Liver (tissue), 9 donors: ENCODE data around the gene TPRG1L. TPM values are rescaled to one million over a fixed set of nuclear protein-coding genes. Genes with fewer than 3 reads are reported as not detected.

Source experiments
- DNase-seq: peaks from one replicate; pipeline ENCODE4 v3.0.0-alpha.2; 2017; ENCODE audit warnings: low spot score
- H3K27ac ChIP-seq, 2 donors: one replicate each; pipeline ENCODE4 v1.7.0; 2013; ENCODE audit warnings: inconsistent platforms in 2 of 2, low read length in 2 of 2, control low read depth in 1 of 2, low read depth in 1 of 2, mild to moderate bottlenecking in 1 of 2
- H3K27me3 ChIP-seq, 4 donors: one replicate each; pipeline versions ENCODE4 v1.6.1 to v1.7.0; 2013; ENCODE audit warnings: low read length in 3 of 4, inconsistent platforms in 1 of 4, mild to moderate bottlenecking in 1 of 4, moderate library complexity in 1 of 4; ENCODE audit not compliant: control insufficient read depth in 4 of 4, insufficient read depth in 4 of 4
- H3K36me3 ChIP-seq, 4 donors: one replicate each; pipeline versions ENCODE4 v1.6.1 to v1.7.0; 2013; ENCODE audit warnings: low read length in 3 of 4, mild to moderate bottlenecking in 3 of 4, low read depth in 1 of 4, moderate library complexity in 1 of 4; ENCODE audit not compliant: control insufficient read depth in 4 of 4, insufficient read depth in 3 of 4
- H3K4me1 ChIP-seq, 4 donors: one replicate each; pipeline versions ENCODE4 v1.6.1 to v1.7.0; 2013; ENCODE audit warnings: low read length in 3 of 4, mild to moderate bottlenecking in 3 of 4, moderate library complexity in 1 of 4; ENCODE audit not compliant: control insufficient read depth in 4 of 4, insufficient read depth in 4 of 4
- H3K4me3 ChIP-seq, 3 donors: one replicate each; pipeline versions ENCODE4 v1.6.1 to v1.7.0; 2013; ENCODE audit warnings: low read length in 3 of 3, control low read depth in 1 of 3, low read depth in 1 of 3, mild to moderate bottlenecking in 1 of 3
- H3K9ac ChIP-seq, 2 donors: one replicate each; pipeline ENCODE4 v1.7.0; 2013; ENCODE audit warnings: low read length in 2 of 2, mild to moderate bottlenecking in 2 of 2, moderate library complexity in 2 of 2, control low read depth in 1 of 2, low read depth in 1 of 2
- H3K9me3 ChIP-seq, 4 donors: one replicate each; pipeline versions ENCODE4 v1.6.1 to v1.7.0; 2013; ENCODE audit warnings: low read length in 3 of 4; ENCODE audit not compliant: control insufficient read depth in 4 of 4
- ATF3 ChIP-seq: IDR thresholded peaks from 2 replicates; pipeline ENCODE4 v1.6.1; 2016; ENCODE audit warnings: antibody characterized with exemption
- CTCF ChIP-seq: fragments of 150-350 bp; IDR thresholded peaks from 2 replicates; pipeline ENCODE4 v1.5.1; 2017; ENCODE audit warnings: improper control_type of control experiment, low read depth, low read length; ENCODE audit not compliant: missing input control
- EGR1 ChIP-seq, 2 donors: IDR thresholded peaks; 2 replicates each; pipeline ENCODE4 v1.6.1; 2016 to 2018; ENCODE audit warnings: antibody characterized with exemption in 2 of 2, low read depth in 2 of 2
- FOXA1 ChIP-seq: IDR thresholded peaks from 2 replicates; pipeline ENCODE4 v1.6.1; 2016; ENCODE audit warnings: antibody characterized with exemption
- FOXA2 ChIP-seq: IDR thresholded peaks from 2 replicates; pipeline ENCODE4 v1.6.1; 2016; ENCODE audit warnings: antibody characterized with exemption
- GABPA ChIP-seq, 2 donors: IDR thresholded peaks in 1 of 2; conservative IDR thresholded peaks in 1 of 2; 2 replicates each; pipeline ENCODE4 v1.6.1; 2016; ENCODE audit warnings: antibody characterized with exemption in 2 of 2, mild to moderate bottlenecking in 1 of 2, moderate library complexity in 1 of 2
- HNF4G ChIP-seq: IDR thresholded peaks from 2 replicates; pipeline ENCODE4 v1.6.1; 2016; ENCODE audit warnings: antibody characterized with exemption
- JUND ChIP-seq, 2 donors: IDR thresholded peaks; 2 replicates each; pipeline ENCODE4 v1.6.1; 2016; ENCODE audit warnings: antibody characterized with exemption in 2 of 2
- NR2F2 ChIP-seq: IDR thresholded peaks from 2 replicates; pipeline ENCODE4 v1.6.1; 2016; ENCODE audit warnings: antibody characterized with exemption
- RAD21 ChIP-seq, 2 donors: IDR thresholded peaks; 2 replicates each; pipeline ENCODE4 v1.6.1; 2016; ENCODE audit warnings: antibody characterized with exemption in 2 of 2, mild to moderate bottlenecking in 2 of 2
- SP1 ChIP-seq: IDR thresholded peaks from 2 replicates; pipeline ENCODE4 v1.6.1; 2018; ENCODE audit warnings: antibody characterized with exemption, mild to moderate bottlenecking
- TAF1 ChIP-seq: conservative IDR thresholded peaks from 2 replicates; pipeline ENCODE4 v1.6.1; 2016; ENCODE audit warnings: antibody characterized with exemption, mild to moderate bottlenecking
- YY1 ChIP-seq: IDR thresholded peaks from 2 replicates; pipeline ENCODE4 v1.6.1; 2016; ENCODE audit warnings: antibody characterized with exemption, mild to moderate bottlenecking
- WGBS: extraction: QIAGEN DNeasy Blood & Tissue Kit; methylation state at CpG from one replicate; pipeline ENCODE4 v1.1.7; 2013; 5-methylcytosine and 5-hydroxymethylcytosine counted together
- polyA plus RNA-seq, 2 donors: library from polyadenylated mRNA; stranded (reverse) in 1 of 2; unstranded in 1 of 2; fragments of 200-250 nt in 1 of 2; fragments of >200 nt in 1 of 2; fragmentation: Nextera tagmentation in 1 of 2; extraction: Ambion mirVana in 1 of 2; gene quantifications; one replicate each; pipeline versions ENCODE4 v1.2.1 to v1.2.3, GENCODE V29; 2013 to 2015
- total RNA-seq, 2 donors: library from RNA; depleted of rRNA; stranded (reverse); fragments of >200 nt; gene quantifications; one replicate each; pipeline ENCODE4 v1.2.3, GENCODE V29; 2014
- TF ChIP-seq, protein P1 (sequence below): IDR thresholded peaks from 2 replicates; pipeline ENCODE4 v1.6.1; 2016; ENCODE audit warnings: antibody characterized with exemption, mild to moderate bottlenecking
- TF ChIP-seq, protein P2 (sequence below): IDR thresholded peaks from 2 replicates; pipeline ENCODE4 v1.6.1; 2016; ENCODE audit warnings: antibody characterized with exemption
- donor health status: healthy.
- donor health status: healthy.
- donor health status: healthy.
- donor health status: healthy.
- donor health status: healthy.

The TPRG1L gene
- total and polyA plus RNA-seq, 4 donors = 29.3 to 51.0 (median 43.9) TPM

DNA sequence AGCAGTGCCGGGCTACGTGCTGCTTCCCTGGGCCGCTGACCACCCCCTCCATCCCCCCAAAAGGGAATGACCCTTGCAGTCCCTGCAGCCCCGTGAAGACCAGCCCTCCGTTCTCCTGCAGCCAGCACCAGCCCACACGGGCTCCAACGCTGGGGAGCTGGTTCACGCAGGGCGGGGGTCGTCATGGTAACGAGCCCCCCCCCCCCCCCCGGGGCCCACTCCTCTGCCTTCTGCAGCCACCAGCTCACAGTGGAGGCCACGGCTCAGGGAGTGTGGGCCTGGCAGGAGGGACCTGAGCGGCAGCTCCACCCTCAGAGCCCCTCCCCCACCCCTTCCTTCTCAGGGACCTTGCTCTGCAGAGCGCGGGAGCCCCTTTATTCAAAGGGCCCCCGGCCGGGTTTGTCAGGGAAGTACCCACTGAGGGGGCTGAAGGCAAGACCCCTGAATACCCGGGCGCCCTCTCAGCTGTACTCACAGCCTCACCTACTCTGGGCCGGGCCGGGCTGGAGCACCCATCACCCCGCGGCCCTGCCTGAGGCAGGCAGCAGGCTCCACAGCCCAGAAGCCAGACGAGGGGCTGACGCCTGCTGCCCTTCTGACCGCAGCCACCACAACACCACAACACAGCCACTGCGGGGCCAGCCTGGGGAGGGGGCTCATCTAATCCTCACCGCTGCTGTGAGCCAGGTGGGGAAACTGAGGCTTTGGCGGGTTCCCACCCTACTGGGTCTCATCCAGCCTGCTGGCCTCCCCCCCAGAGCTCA is 26.1 kb upstream of the TPRG1L start:
- no peak for DNase-seq
- Histone ChIP-seq H3K36me3 (no peaks in the 10 kb centered on the region), H3K27ac (no peak overlapping the region), H3K4me1 (peaks cover 0 to 7% (median 0%) of the 10 kb centered on the region in 4 donors), H3K9ac (no peak overlapping the region), H3K4me3 (no peak overlapping the region), H3K27me3 (no peaks in the 10 kb centered on the region), H3K9me3 (no peaks in the 10 kb centered on the region)
- WGBS = 45% methylated on average over 30 of the region's 30 CpGs
- TF ChIP-seq CTCF (no peak), FOXA2 (no peak), SP1 (no peak), NR2F2 (no peak), RAD21 (IDR thresholded peaks at IDR 0.05) (no peak), HNF4G (no peak), GABPA (IDR thresholded peaks at IDR 0.05 in 1 of 2, conservative IDR thresholded peaks at IDR 0.05 in 1 of 2) (no peak), JUND (IDR thresholded peaks at IDR 0.05) (no peak)
- TF ChIP-seq, protein P1, sequence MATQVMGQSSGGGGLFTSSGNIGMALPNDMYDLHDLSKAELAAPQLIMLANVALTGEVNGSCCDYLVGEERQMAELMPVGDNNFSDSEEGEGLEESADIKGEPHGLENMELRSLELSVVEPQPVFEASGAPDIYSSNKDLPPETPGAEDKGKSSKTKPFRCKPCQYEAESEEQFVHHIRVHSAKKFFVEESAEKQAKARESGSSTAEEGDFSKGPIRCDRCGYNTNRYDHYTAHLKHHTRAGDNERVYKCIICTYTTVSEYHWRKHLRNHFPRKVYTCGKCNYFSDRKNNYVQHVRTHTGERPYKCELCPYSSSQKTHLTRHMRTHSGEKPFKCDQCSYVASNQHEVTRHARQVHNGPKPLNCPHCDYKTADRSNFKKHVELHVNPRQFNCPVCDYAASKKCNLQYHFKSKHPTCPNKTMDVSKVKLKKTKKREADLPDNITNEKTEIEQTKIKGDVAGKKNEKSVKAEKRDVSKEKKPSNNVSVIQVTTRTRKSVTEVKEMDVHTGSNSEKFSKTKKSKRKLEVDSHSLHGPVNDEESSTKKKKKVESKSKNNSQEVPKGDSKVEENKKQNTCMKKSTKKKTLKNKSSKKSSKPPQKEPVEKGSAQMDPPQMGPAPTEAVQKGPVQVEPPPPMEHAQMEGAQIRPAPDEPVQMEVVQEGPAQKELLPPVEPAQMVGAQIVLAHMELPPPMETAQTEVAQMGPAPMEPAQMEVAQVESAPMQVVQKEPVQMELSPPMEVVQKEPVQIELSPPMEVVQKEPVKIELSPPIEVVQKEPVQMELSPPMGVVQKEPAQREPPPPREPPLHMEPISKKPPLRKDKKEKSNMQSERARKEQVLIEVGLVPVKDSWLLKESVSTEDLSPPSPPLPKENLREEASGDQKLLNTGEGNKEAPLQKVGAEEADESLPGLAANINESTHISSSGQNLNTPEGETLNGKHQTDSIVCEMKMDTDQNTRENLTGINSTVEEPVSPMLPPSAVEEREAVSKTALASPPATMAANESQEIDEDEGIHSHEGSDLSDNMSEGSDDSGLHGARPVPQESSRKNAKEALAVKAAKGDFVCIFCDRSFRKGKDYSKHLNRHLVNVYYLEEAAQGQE = no peak

DNA sequence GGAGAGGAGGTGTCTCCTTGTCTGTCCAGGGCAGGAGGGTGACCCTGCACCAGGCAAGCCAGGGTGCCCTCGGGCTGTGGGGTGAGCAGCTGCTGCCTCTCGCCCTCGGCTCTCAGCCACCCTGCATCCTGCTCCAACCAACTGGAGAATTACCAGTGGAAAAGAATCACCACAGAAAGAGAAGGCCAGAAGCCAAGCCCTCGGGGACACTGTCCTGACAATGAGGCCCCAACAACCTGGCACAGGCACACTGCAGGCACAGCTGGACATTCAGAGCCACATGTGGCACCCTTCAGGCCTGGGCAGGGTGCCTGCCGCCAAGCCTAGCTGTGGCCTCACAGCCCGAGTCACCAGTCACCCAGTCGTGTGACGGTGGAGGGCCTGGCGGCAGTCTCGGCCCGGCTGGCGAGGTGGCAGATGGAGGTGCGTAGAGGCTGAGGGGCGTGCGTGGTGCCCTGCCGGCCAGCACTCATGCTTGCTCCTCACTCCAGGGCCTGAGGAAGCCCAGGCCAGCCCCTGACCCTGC is 25.5 kb upstream of the TPRG1L start:
- WGBS = 82% methylated on average over 16 of the region's 16 CpGs
- Histone ChIP-seq H3K9me3 (no peaks in the 10 kb centered on the region), H3K36me3 (peaks cover 0 to 1% (median 0%) of the 10 kb centered on the region in 4 donors), H3K4me1 (peaks cover 0 to 7% (median 0%) of the 10 kb centered on the region in 4 donors), H3K4me3 (no peak overlapping the region), H3K9ac (no peak overlapping the region), H3K27me3 (no peaks in the 10 kb centered on the region), H3K27ac (no peak overlapping the region)
- TF ChIP-seq FOXA2 (no peak), FOXA1 (no peak), NR2F2 (no peak), ATF3 (no peak), YY1 (no peak), EGR1 (IDR thresholded peaks at IDR 0.05; ENCODE audit: low read depth in 2 of 2) (no peak), TAF1 (no peak), JUND (IDR thresholded peaks at IDR 0.05) (no peak)
- TF ChIP-seq, protein P2, sequence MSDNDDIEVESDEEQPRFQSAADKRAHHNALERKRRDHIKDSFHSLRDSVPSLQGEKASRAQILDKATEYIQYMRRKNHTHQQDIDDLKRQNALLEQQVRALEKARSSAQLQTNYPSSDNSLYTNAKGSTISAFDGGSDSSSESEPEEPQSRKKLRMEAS = no peak
- DNase-seq = no peak
